ENCODE measurements around the gene DCAF11. TPM values are rescaled to one million over a fixed set of nuclear protein-coding genes. Genes with fewer than 3 reads are reported as not detected.
A peak's percentile ranks its signal among the peaks of the same experiment; 100 is the strongest.

The DCAF11 gene
- 50.1 and 61.2 TPM in 2 replicates for total RNA-seq

DNA sequence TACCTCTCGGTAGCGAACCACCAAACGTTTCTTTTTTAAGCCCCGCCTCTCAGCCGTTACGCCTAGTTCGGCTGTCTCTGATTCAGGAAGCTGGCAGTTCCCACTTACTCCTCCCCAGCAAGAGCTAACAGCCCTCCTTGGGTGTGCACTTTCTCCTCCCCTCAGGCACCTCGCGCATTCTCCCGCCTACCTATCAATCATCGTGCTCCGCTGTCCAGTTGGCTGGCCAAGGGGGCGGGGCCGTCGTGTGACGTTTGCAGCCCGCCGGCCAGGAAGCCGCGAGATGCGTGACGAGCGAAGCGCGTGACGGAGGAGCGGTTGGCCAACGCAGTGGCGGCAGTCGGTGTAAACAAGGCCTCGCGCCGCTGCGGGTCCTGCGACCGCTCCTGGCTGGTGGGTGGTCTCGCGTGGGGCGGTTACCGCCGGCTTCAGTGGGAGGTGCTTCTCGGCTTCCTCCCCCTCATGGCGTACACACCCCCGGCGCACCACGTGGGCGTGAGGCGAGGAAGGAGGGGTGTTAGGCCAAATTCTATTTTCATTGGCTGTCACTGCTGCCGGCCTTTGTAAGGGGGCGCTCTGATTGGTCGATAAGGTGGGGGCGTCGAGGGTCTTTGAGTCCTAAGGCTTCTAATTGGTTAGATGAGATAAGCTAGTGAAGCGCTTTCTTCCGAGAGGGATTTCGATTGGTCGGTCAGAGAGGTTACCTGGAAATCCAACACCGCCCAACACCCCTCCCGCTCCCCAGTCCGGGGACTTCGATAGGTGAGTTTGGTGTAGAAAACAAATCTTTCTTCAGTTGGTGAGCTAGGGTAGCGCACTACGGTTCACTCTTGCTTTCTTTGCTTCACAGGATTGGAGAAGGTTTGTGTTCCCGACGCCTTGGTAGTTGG lies at the start of gene DCAF11, which contains the start of gene NRL:
DCAF11 (plus strand) TSS at position 246 of the 890 bp plus-strand sequence. CDS start 818 bp downstream, outside the sequence.
NRL (minus strand) TSS at position 418 of the 890 bp plus-strand sequence. CDS start 32,101 bp downstream, outside the sequence.
- DNase-seq (ENCODE audit: low read depth, low spot score) = peak; percentile 99

DNA sequence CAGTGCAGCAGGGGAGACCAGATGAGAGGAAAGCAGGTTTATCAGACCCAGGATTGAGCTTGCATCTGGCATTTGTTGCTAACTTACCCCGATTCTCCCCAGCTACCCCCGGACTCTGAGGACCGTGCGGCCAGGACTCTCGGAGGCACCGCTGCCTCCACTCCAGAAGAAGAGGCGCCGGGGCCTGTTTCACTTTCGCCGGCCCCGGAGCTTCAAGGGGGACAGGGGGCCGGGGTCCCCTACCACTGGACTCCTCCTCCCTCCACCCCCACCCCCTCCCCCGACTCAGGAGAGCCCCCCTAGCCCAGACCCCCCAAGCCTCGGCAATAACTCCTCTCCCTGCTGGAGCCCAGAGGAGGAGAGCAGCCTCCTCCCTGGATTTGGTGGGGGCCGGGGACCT lies 49.7 kb upstream of the DCAF11 start:
- DNase-seq (ENCODE audit: low read depth, low spot score) = no peak

DNA sequence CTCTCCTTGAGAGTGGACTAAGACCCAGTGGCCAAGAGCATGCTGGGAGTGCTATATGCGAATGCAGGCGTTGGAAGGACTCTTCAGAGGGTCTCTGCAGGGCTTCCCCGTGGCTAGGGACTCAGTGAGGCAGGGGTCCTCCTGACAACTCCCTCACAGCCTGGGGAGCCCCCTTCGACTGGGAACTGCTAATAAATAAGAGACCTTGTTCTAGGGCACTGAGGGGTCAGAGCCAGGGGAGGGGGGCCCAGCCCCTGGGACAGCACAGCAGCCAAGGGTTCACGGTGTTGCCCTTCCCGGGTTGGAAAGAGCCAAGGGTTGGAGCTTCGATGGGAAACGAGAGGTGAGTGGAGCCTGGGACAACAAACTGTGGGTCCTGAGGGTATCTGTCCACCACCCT lies 49.2 kb upstream of the DCAF11 start:
- DNase-seq (ENCODE audit: low read depth, low spot score) = no peak

DNA sequence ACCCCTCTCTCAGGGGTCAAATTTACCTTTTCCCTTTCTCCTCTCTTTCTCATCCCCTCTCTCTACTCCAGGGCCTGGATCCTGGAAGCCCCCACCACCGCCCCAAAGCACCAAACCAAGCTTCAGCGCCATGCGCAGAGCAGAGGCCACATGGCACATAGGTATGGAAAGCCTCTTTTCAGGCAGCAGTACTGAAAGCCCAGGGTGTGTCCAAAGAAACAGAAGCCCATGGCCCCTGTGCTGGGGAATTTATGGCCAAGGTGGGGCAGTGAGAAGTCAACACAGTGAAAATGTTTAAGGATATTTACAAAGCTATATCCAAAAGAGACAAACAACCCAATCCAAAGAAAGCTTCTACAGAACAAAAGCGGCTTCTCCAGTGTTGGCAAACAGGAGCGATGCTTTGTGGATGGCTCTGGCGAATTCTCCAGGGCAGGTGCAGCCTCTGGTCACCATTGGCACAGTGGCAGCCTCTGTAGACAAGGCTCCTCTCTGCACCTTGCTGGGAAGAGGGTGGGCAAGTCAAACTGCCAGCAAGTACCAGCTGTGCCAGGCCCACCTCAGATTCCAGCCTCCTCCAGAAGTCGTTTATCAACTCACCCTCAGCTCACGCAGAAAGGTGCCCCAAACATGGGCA lies 48.0 kb upstream of the DCAF11 start:
- DNase-seq (ENCODE audit: low read depth, low spot score) = no peak

DNA sequence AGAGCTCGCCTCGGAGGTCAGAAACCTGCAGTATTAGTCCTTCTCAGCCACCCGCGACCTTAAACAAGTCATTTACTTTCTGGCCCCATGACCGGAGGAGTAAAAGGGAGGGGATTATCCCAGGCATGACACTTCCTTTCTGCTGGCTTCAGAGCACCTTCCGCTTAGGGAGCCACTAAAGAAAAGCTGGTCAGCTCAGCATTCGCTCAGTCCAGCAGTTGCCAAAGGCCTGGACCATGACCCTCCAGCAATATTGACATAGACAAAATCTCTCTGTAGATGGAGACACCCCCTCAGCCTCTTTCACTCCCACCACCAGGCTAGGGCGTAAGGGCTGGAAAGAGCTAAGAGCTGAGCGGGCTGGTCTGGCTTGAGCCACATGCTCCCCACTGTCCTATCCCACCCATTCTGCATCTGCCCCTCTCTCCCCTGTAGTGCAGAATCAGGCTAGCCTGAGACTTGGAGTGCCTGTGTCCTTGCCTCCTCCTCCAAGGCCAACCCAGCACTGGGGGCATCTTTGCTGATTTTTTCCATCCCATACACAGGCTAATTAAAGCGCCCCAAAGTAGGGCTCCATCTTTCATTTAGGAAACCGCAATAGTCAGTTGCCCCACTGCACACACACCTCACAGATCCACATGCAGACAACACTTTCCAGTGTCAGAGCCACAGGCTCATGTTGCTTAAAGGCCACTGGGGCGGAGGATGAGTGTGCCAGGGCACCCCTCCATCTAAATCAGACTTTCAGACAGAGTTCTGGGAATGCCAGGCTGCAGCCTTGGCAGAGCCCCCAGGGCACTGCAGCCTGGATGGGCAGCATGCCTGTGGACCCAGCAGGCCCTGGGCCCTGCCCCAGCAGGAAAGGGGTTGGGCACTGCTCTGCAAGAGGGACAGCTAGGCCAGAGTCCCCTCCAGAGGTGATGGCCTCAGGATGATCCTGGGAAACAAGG lies 47.2 kb upstream of the DCAF11 start:
- DNase-seq (ENCODE audit: low read depth, low spot score) = no peak

DNA sequence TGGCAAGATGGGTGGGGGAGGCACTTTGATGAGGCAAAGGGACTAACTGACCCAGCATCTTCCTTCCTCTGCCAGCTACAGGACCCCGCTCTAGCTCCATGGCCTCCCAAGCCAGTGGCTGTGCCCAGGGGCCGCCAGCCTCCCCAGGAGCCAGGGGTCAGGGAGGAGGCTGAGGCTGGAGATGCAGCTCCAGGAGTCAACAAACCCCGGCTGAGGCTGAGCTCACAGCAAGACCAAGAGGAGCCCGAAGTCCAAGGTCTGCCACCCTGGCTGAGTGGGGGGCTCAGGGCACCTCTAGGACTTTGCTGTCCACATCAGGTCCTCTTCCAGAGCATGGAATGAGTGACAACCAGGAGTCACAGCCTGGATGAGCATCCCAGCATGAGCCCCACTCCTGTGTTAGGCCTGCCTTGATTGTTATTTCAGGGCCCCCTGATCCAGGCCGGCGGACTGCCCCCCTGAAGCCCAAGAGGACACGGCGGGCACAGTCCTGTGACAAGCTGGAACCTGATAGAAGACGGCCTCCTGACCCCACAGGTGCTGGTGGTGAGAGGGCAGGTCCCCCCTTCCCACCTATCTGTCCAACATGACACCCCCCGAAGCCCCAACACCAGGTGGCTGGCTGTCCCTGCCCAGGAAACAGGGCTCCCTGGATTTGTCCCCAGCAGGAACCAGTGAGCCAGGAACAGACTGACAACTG lies 45.7 kb upstream of the DCAF11 start:
- DNase-seq (ENCODE audit: low read depth, low spot score) = no peak

DNA sequence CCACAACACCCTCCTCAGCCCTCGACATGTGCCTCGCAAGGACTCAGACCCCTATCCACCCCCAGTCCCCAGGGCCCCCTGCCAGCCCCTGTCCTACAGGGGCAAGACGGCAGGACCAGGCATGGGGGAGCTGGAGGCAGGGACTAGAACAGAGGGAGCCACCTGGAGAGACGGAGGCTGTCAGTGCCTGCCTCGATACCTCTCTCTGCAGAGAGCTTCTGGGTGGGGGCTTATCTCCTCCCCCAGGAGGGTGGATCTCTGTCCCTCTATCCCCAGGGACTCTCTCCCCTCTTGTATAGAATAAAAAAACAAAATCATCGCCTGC lies 45.2 kb upstream of the DCAF11 start:
- DNase-seq (ENCODE audit: low read depth, low spot score) = no peak

DNA sequence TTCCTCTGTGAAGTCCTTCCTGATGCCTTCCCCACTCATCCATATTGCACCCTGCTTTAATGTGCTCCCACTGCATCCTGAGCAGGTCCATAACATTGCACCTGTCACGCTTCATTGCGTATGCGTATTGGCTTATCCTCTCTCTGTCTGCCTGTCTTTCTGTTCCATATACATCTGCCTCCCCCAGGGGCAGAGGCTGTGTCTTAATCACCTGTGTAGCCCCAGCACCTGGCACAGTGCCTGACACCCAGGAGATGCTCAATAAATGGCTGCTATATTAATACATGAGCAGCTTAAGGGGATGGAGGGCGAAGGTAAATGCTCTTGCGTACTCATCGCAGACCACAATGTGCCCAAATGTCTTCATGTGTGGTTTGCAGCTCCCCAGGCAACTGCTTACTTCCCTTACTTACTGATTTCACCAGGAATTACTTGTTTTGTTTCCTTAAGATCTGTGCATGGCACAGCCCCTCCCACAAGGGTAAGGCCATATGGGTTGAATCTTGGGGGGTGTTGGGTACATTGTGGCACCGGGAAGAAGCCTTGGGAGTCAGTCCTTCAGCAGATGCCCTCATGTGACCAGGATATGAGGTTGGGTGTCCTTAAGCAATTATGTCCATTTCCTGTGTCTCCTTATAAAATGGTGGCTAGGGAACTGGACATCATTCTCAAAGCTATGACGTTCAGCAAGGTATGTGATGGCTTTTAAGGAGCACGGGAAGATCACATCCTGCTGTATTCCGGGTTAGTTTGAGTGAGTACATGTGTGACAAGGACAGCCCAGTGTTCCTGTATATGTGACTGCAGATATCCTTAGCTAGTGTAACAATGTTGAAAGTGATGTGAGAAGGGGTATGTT lies 44.1 kb upstream of the DCAF11 start:
- DNase-seq (ENCODE audit: low read depth, low spot score) = no peak

DNA sequence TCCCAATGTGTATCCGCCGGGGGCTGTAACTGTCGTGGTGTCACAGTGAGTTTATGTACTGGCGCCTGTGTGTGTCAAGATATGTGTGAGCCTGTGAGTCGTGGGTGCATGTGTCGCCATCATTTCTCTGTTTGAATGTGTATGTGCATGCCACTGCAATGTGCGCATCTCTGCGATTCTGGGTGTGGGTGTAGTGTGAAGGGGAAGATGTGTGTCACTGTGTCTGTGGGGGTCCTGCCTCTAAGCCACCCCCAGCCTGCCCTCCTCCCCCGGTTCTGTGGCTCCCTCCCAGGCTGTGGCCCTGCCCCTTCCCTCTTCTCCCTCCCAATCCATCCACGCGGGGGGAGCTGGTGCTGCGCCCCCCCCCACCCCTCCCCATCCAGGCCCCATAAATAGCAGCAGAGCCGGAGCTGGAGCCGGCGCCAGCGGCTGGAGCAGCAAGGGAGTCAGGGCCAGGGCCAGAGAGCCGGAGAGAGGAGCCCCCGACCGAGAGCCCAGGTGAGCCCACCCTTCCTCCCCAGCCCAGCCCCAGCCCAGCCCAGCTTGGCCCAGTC lies 43.4 kb upstream of the DCAF11 start, which contains the start of gene CPNE6:
CPNE6 (plus strand) TSS at position 419 of the 554 bp plus-strand sequence. CDS start 1,375 bp downstream, outside the sequence.
- DNase-seq (ENCODE audit: low read depth, low spot score) = no peak

DNA sequence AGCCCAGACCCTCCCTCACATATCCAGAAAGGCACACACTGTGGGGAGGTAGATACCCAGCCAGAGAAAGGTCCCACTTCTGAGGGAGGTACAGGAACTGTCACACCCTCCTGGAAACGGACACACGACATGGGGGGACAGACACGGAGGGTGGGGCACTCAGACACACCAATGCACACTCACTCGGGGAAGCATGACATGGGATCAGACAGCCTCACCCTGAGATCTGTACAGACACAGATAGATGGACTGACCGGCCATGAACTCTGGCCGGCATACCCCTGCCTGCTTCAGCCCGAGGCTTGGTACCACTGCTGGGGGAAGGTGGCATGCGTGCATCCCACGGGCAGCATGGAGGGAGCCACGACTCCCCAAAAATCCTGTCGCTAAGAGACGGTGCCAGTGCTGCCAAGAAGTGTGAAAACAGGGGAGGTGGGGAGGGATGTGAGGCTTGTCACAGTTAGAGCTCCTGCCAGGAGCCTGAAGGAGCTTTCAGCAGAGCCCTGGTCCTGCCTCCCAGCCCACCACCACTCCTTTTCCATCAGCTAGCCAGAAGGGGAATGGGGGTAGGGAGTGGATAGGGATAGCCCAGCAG lies 42.6 kb upstream of the DCAF11 start:
- DNase-seq (ENCODE audit: low read depth, low spot score) = no peak

DNA sequence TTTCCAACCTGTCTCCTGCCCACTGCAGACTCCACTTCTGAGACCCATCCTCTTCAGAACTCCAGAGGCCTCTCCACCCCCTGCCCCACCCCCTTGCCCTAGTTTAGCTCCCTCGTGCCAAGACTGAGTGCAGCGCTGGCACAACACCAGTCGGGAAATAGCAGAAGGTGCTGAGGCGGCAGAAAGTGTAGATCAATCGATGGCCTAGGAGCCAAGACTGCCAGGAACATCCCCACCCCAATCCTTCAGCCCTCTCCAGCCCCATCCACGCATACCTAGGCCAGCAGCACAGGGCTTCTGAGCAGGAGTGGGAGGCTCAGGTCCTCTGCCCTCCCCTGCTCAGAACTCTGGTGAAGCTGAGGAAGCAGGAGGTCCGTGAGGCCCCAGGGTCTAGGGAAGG lies 42.1 kb upstream of the DCAF11 start:
- DNase-seq (ENCODE audit: low read depth, low spot score) = no peak

DNA sequence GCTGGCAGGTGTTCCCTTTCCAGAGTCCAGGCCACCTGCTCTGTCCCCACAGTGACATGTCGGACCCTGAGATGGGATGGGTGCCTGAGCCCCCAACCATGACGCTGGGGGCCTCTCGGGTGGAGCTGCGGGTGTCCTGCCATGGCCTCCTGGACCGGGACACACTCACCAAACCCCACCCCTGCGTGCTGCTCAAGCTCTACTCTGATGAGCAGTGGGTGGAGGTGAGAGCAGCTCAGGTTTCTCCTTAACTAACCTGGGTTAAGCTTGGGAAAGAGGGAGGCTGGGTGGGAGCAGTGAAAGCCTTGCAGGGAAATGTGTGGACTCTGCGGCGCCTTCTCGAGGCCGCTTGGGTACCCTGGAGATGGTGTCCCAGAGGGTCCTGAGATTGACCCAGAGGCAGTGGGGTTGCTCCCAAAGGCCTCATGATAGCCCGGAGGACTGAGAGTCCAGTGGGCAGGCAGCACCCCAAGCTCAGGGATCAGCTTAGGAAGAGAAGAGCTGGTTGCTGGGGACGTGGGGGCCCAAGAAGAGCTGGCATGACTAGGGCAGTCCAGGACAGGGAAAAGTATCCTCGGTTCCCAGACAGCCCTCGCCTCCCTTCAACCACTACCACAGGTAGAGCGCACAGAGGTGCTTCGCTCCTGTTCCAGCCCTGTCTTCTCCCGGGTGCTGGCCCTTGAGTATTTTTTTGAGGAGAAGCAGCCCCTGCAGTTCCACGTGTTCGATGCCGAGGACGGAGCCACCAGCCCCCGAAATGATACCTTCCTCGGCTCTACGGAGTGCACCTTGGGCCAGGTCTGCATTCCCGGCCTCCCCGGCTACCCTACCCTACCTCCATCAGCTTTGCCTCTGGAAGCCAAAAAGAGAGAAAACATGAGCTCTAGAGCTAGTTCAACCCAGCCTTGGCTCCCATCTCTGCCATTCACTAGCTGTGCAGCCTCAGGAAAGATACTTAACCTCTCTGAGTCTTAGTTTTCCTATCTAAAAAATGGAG lies 41.4 kb upstream of the DCAF11 start:
- no peak for DNase-seq (ENCODE audit: low read depth, low spot score)

DNA sequence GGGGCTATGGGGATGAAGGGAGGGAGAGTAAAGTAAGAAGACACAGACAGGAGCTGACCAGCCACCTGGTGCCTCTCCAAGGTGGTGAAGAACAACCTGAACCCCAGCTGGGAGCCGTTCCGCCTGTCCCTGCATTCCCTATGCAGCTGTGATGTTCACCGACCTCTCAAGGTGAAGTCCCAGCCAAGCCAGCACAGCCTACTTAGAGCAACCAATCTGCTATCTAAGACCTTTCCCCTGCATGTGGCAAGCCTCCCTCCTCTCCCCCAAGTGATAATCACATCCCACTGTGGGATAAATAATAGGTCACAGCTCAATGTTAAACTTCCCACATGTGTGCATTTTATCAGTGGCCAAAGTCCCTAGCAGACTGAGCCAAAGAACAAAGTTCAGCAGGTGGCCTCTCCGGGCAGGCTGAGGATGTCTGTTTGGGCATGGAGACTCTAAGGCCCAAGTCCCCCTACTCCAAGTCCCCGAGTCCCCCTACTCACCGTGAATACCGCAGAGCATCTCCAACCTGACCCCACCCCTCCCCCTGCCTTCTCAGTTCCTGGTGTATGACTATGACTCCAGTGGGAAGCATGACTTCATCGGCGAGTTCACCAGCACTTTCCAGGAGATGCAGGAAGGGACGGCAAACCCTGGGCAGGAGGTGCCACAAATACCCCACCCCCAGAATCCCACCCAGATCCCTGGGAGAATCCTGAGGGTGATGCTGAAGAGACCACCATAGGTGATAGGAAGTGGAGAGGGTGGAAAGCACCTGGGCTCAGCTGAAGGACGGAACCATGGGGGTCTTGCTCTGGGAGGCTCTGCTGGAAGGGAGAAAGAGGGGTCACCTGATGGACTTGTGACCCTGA lies 39.7 kb upstream of the DCAF11 start:
- DNase-seq (ENCODE audit: low read depth, low spot score) = no peak

DNA sequence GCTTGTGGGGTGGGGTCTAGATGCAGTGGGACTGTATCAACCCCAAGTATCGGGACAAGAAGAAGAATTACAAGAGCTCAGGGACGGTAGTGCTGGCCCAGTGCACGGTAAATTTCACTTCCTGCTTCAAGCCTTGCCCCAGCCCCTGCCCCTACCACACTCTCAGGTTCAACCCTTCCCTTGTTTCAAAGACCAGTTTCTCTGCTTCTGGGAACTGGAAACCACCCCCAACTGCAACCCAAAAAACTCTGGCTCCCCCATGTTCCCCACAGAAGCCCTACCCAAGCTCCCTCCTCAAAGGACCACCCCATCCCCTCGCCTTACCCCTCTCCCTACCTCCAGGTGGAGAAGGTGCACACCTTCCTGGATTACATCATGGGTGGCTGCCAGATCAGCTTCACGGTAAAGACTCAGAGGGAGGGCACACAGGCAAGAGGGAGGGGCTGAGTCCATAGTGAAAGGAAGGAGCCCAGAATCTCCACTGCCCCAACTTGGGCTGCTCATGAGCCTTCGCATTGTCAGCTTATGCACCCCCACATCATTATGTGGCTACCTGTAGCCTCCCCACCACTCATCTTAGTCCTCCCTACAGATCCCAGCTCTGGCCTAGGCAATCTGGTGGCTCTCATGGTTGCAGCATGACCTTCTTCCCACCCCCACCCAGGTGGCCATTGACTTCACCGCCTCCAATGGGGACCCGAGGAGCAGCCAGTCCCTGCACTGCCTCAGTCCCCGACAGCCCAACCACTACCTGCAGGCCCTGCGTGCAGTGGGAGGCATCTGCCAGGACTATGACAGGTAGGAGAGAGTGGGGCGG lies 38.9 kb upstream of the DCAF11 start:
- DNase-seq (ENCODE audit: low read depth, low spot score) = no peak

DNA sequence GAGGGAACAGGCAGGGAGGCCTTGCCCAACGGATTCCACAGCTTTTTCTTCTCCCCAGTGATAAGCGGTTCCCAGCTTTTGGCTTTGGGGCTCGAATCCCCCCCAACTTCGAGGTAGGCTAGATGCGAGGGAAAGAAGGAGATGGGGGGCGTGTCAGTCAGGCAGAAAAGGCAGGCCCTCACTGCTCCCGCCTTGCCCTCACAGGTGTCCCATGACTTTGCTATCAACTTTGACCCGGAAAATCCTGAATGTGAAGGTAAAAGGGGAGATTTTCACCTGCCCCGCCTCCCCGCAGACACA lies 38.3 kb upstream of the DCAF11 start:
- DNase-seq (ENCODE audit: low read depth, low spot score) = no peak

DNA sequence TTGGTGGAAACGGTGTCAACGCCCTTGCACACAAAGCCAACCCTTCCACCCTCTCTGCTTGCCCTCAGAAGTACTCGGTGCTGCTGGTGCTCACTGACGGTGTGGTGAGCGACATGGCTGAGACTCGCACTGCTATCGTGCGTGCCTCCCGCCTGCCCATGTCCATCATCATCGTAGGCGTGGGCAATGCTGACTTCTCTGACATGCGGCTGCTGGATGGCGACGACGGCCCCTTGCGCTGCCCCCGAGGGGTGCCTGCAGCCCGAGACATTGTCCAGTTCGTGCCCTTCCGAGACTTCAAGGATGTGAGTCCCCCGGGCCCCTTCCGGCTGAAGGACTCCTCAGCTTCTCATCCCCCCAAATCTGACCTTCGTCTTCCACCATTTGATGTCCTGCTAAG lies 37.5 kb upstream of the DCAF11 start:
- DNase-seq (ENCODE audit: low read depth, low spot score) = no peak

Data from pulmonary artery endothelial cell (primary cell).